Adipocyte (in vitro differentiated cells): ENCODE data around the gene ALOX5.
"Not testable (repeated sequence)": the region's sequence is repeated elsewhere in the genome, so short reads cannot be mapped to it uniquely, and the experiment has no call there.

ENCODE experiments used
- DNase-seq: peaks from one replicate; pipeline ENCODE4 v3.0.0-alpha.2; 2015; ENCODE audit warnings: low read depth
- H3K27me3 ChIP-seq: replicated peaks from 2 replicates; pipeline ENCODE4 v1.7.0; 2013; ENCODE audit warnings: mild to moderate bottlenecking, low read length, moderate library complexity; ENCODE audit not compliant: control insufficient read depth, insufficient read depth
- H3K36me3 ChIP-seq: 2 replicates; pipeline ENCODE4 v1.7.0; 2013; ENCODE audit warnings: low read length, mild to moderate bottlenecking, moderate library complexity; ENCODE audit not compliant: control insufficient read depth, insufficient read depth, severe bottlenecking
- H3K4me1 ChIP-seq: 2 replicates; pipeline ENCODE4 v1.7.0; 2013; ENCODE audit warnings: mild to moderate bottlenecking, low read length, moderate library complexity; ENCODE audit not compliant: control insufficient read depth, insufficient read depth
- H3K4me3 ChIP-seq: 2 replicates; pipeline ENCODE4 v1.7.0; 2013; ENCODE audit warnings: mild to moderate bottlenecking, low read length, moderate library complexity
- H3K9ac ChIP-seq: 2 replicates; pipeline ENCODE4 v1.7.0; 2013; ENCODE audit warnings: mild to moderate bottlenecking, low read length, moderate library complexity
- H3K9me3 ChIP-seq: 2 replicates; pipeline ENCODE4 v1.7.0; 2013; ENCODE audit warnings: mild to moderate bottlenecking, low read length, moderate library complexity; ENCODE audit not compliant: control insufficient read depth

ALOX5 gene

GRCh38 chr10:45373576-45374349 lies at the start of gene ALOX5:
TSS of gene ALOX5 (plus strand) at chr10:45374216. CDS start at chr10:45374280, 64 bp downstream.
- H3K9ac ChIP-seq: no peak within 1 kb of the TSS
- no peaks in the 10 kb centered on the region for H3K4me1 ChIP-seq
- no peaks in the 10 kb centered on the region for H3K36me3 ChIP-seq
- no peaks in the 10 kb centered on the region for H3K9me3 ChIP-seq
- H3K27me3 ChIP-seq: peaks cover 58% of the 10 kb centered on the region
- peak; percentile 7 for DNase-seq
- H3K4me3 ChIP-seq: no peak within 1 kb of the TSS

DNA sequence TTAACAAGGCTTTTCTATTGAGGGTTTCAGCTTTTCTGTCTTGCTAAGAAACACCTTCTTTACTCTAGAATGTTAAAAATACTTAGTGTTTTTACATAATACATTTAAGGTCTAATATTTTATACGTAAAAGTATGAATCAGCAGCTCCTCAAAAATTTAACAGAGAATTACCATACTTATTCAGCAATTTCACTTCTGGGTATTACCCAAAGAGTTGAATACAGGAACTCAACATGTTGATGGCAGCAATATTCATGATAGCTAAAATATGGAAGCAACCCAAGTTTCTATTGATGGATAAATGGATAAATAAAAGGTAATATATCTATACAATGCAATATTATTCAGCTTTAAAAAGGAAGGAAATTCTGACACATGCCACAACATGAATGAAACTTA lies 48.9 kb upstream of the ALOX5 start:
- Histone ChIP-seq H3K9ac (no peak overlapping the region), H3K27me3 (no peaks in the 10 kb centered on the region), H3K4me3 (no peak overlapping the region), H3K36me3 (no peaks in the 10 kb centered on the region), H3K9me3 (no peaks in the 10 kb centered on the region), H3K4me1 (no peaks in the 10 kb centered on the region)
- no peak for DNase-seq

- H3K4me1 ChIP-seq, H3K36me3 ChIP-seq: not testable (repeated sequence)
Measured at GRCh38 chr10:45326864-45327263, 47.2 kb upstream of the ALOX5 start.

DNA sequence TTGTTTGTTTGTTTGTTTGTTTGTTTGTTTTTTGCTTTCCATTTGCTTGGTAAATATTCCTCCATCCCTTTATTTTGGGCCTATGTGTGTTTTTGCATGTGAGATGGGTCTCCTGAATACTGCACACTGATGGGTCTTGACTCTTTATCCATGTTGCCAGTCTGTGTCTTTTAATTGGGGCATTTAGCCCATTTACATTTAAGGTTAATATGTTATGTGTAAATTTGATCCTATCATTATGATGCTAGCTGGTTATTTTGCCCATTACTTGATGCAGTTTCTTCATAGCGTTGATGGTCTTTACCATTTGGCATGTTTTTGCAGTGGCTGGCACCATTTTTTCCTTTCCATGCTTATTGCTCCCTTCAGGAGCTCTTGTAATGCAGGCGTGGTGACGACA lies 42.2 kb upstream of the ALOX5 start:
- not testable (repeated sequence) for H3K4me3 ChIP-seq, H3K9ac ChIP-seq, H3K4me1 ChIP-seq, H3K9me3 ChIP-seq, DNase-seq, H3K27me3 ChIP-seq, H3K36me3 ChIP-seq

More at GRCh38 chr10:45326864-45327263, 47.2 kb upstream of the ALOX5 start:
- H3K27me3 ChIP-seq, H3K4me3 ChIP-seq, H3K9me3 ChIP-seq, H3K9ac ChIP-seq, DNase-seq: not testable (repeated sequence)

DNA sequence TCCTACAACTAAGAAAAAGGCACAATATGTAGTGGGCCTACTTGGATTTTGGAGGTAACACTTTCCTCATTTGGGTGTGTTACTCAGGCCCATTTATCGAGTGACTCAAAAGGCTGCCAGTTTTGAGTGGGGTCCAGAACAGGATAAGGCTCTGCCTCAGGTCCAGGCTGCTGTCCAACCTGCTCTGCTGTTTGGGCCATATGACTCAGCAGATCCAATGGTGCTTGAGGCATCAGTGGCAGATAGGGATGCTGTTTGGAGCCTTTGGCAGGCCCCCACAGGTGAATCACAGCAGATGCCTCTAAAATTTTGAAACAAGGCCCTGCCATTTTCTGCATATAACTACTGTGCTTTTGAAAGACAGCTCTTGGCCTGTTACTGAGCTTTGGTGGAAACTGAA lies 34.1 kb upstream of the ALOX5 start:
- DNase-seq: no peak
- Histone ChIP-seq H3K9me3 (no peaks in the 10 kb centered on the region), H3K4me1 (no peaks in the 10 kb centered on the region), H3K36me3 (no peaks in the 10 kb centered on the region), H3K4me3 (no peak overlapping the region), H3K27me3 (no peaks in the 10 kb centered on the region), H3K9ac (no peak overlapping the region)

DNA sequence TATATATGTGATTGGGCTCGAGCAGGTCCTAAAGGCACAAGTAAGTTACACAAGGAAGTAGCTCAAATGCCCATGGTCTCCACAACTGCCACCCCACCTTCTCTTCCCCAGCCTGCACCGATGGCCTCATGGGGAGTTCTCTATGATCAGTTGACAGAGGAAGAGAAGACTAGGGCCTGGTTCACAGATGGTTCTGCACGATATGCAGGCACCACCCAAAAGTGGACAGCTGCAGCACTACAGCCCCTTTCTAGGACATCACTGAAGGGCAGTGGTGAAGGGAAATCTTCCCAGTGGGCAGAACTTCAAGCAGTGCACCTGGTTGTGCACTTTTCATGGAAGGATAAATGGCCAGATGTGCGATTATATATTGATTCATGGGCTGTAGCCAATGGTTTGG lies 33.6 kb upstream of the ALOX5 start:
- not testable (repeated sequence) for DNase-seq, H3K4me3 ChIP-seq, H3K27me3 ChIP-seq, H3K4me1 ChIP-seq, H3K9me3 ChIP-seq, H3K9ac ChIP-seq, H3K36me3 ChIP-seq

GRCh38 chr10:45346652-45347335 lies 27.2 kb upstream of the ALOX5 start:
- not testable (repeated sequence) for H3K9me3 ChIP-seq, H3K36me3 ChIP-seq, H3K9ac ChIP-seq, H3K4me1 ChIP-seq, DNase-seq, H3K4me3 ChIP-seq, H3K27me3 ChIP-seq

- H3K27me3 ChIP-seq: not testable (repeated sequence)
Measured at GRCh38 chr10:45347464-45347863, 26.6 kb upstream of the ALOX5 start.

GRCh38 chr10:45348196-45348765 lies 25.7 kb upstream of the ALOX5 start:
- not testable (repeated sequence) for H3K27me3 ChIP-seq, H3K9ac ChIP-seq, H3K9me3 ChIP-seq, H3K36me3 ChIP-seq, H3K4me1 ChIP-seq, DNase-seq, H3K4me3 ChIP-seq

More at GRCh38 chr10:45347464-45347863, 26.6 kb upstream of the ALOX5 start:
- H3K4me3 ChIP-seq, H3K9ac ChIP-seq, H3K9me3 ChIP-seq, DNase-seq, H3K36me3 ChIP-seq, H3K4me1 ChIP-seq: not testable (repeated sequence)

DNA sequence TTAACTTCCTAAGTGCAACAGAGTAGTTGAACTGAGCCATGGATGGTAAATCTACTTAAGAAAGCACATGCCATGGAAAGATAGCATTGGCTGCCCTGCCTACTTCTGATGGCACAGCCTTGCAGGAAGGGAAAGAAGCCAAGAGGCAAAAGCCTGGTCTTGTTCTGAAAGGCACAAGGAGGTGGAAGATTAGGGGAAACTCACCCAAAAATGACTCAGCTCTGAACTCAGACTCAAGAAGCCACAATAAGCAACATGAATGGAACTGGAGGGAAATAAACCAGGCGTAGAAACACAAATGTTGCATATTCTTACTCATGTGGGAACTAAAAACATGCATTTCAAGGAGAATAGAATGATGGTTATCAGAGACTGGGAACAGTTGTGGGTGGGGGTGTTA lies 20.8 kb upstream of the ALOX5 start:
- no peak for DNase-seq
- H3K4me1 ChIP-seq: peaks cover 5% of the 10 kb centered on the region
- H3K9ac ChIP-seq: no peak overlapping the region
- H3K4me3 ChIP-seq: no peak overlapping the region
- H3K9me3 ChIP-seq: no peaks in the 10 kb centered on the region
- H3K27me3 ChIP-seq: peaks cover 11% of the 10 kb centered on the region
- H3K36me3 ChIP-seq: no peaks in the 10 kb centered on the region

- H3K4me1 ChIP-seq: peaks cover 5% of the 10 kb centered on the region
- no peak overlapping the region for H3K4me3 ChIP-seq
- H3K9me3 ChIP-seq: no peaks in the 10 kb centered on the region
- H3K36me3 ChIP-seq: no peaks in the 10 kb centered on the region
- peaks cover 11% of the 10 kb centered on the region for H3K27me3 ChIP-seq
- no peak overlapping the region for H3K9ac ChIP-seq
- no peak for DNase-seq
Measured at GRCh38 chr10:45354261-45354660, 19.8 kb upstream of the ALOX5 start.
